ENCODE data around the gene WDR74.

DNA sequence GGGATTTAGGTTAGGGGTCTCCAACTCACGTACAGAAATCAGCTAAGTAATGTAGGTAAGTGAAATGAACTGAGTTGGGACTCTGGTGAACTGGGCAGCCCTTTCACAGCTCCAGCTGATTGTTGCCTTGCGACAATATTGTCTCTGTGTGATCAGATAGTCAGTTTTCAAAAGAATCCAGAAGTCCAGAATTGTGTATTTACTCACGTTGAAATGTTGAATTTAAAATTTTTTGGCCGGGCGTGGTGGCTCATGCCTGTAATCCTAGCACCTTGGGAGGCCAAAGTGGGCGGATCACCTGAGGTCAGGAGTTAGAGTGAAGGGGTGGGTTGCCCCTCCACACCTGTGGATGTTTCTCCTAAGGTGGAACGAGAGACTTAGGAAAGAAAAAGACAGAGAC, 18.8 kb upstream of the WDR74 start:
- TF ChIP-seq, protein P1, sequence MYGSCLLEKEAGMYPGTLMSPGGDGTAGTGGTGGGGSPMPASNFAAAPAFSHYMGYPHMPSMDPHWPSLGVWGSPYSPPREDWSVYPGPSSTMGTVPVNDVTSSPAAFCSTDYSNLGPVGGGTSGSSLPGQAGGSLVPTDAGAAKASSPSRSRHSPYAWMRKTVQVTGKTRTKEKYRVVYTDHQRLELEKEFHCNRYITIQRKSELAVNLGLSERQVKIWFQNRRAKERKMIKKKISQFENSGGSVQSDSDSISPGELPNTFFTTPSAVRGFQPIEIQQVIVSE (CRISPR knock-in tag; IDR thresholded peaks at IDR 0.05; ENCODE audit: borderline replicate concordance), result no peak
- TF ChIP-seq, protein P2, sequence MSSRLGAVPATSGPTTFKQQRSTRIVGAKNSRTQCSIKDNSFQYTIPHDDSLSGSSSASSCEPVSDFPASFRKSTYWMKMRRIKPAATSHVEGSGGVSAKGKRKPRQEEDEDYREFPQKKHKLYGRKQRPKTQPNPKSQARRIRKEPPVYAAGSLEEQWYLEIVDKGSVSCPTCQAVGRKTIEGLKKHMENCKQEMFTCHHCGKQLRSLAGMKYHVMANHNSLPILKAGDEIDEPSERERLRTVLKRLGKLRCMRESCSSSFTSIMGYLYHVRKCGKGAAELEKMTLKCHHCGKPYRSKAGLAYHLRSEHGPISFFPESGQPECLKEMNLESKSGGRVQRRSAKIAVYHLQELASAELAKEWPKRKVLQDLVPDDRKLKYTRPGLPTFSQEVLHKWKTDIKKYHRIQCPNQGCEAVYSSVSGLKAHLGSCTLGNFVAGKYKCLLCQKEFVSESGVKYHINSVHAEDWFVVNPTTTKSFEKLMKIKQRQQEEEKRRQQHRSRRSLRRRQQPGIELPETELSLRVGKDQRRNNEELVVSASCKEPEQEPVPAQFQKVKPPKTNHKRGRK (CRISPR knock-in tag; IDR thresholded peaks at IDR 0.05; ENCODE audit: borderline replicate concordance), result no peak
- TF ChIP-seq, protein P3, sequence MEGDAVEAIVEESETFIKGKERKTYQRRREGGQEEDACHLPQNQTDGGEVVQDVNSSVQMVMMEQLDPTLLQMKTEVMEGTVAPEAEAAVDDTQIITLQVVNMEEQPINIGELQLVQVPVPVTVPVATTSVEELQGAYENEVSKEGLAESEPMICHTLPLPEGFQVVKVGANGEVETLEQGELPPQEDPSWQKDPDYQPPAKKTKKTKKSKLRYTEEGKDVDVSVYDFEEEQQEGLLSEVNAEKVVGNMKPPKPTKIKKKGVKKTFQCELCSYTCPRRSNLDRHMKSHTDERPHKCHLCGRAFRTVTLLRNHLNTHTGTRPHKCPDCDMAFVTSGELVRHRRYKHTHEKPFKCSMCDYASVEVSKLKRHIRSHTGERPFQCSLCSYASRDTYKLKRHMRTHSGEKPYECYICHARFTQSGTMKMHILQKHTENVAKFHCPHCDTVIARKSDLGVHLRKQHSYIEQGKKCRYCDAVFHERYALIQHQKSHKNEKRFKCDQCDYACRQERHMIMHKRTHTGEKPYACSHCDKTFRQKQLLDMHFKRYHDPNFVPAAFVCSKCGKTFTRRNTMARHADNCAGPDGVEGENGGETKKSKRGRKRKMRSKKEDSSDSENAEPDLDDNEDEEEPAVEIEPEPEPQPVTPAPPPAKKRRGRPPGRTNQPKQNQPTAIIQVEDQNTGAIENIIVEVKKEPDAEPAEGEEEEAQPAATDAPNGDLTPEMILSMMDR (IDR thresholded peaks at IDR 0.05), result no peak
- TF ChIP-seq NR2C2 (CRISPR knock-in tag; IDR thresholded peaks at IDR 0.05) (no peak), IRF2 (CRISPR knock-in tag; IDR thresholded peaks at IDR 0.05; ENCODE audit: borderline replicate concordance, low read depth) (no peak), ESRRA (CRISPR knock-in tag; IDR thresholded peaks at IDR 0.05; ENCODE audit: borderline replicate concordance) (no peak), ATF1 (CRISPR knock-in tag; IDR thresholded peaks at IDR 0.05) (no peak), ZBTB21 (CRISPR knock-in tag; IDR thresholded peaks at IDR 0.05; ENCODE audit: borderline replicate concordance) (no peak)
- TF ChIP-seq, protein P4, sequence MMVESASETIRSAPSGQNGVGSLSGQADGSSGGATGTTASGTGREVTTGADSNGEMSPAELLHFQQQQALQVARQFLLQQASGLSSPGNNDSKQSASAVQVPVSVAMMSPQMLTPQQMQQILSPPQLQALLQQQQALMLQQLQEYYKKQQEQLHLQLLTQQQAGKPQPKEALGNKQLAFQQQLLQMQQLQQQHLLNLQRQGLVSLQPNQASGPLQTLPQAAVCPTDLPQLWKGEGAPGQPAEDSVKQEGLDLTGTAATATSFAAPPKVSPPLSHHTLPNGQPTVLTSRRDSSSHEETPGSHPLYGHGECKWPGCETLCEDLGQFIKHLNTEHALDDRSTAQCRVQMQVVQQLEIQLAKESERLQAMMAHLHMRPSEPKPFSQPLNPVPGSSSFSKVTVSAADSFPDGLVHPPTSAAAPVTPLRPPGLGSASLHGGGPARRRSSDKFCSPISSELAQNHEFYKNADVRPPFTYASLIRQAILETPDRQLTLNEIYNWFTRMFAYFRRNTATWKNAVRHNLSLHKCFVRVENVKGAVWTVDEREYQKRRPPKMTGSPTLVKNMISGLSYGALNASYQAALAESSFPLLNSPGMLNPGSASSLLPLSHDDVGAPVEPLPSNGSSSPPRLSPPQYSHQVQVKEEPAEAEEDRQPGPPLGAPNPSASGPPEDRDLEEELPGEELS (CRISPR knock-in tag; IDR thresholded peaks at IDR 0.05), result no peak
- TF ChIP-seq, protein P5, sequence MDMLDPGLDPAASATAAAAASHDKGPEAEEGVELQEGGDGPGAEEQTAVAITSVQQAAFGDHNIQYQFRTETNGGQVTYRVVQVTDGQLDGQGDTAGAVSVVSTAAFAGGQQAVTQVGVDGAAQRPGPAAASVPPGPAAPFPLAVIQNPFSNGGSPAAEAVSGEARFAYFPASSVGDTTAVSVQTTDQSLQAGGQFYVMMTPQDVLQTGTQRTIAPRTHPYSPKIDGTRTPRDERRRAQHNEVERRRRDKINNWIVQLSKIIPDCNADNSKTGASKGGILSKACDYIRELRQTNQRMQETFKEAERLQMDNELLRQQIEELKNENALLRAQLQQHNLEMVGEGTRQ (CRISPR knock-in tag; IDR thresholded peaks at IDR 0.05), result no peak

Measured in WTC11 (cell line).